VCaP (cell line): ENCODE data around the gene OMD.

Source experiments
- H3K27ac ChIP-seq: fragments of 450-650 bp; 2 replicates; pipeline ENCODE4 v1.5.1; 2017
- CTCF ChIP-seq: fragments of 450-650 bp; conservative IDR thresholded peaks from 2 replicates; pipeline ENCODE4 v1.5.1; 2017; ENCODE audit warnings: mild to moderate bottlenecking, moderate library complexity

OMD gene, protein sequence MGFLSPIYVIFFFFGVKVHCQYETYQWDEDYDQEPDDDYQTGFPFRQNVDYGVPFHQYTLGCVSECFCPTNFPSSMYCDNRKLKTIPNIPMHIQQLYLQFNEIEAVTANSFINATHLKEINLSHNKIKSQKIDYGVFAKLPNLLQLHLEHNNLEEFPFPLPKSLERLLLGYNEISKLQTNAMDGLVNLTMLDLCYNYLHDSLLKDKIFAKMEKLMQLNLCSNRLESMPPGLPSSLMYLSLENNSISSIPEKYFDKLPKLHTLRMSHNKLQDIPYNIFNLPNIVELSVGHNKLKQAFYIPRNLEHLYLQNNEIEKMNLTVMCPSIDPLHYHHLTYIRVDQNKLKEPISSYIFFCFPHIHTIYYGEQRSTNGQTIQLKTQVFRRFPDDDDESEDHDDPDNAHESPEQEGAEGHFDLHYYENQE

GRCh38 chr9:92424340-92424739 is at the start of gene OMD:
OMD (minus strand) TSS chr9:92424471; CDS start chr9:92417558, 6,913 bp downstream.
- no peak for TF ChIP-seq CTCF
- no peak within 1 kb of the TSS for H3K27ac ChIP-seq

DNA sequence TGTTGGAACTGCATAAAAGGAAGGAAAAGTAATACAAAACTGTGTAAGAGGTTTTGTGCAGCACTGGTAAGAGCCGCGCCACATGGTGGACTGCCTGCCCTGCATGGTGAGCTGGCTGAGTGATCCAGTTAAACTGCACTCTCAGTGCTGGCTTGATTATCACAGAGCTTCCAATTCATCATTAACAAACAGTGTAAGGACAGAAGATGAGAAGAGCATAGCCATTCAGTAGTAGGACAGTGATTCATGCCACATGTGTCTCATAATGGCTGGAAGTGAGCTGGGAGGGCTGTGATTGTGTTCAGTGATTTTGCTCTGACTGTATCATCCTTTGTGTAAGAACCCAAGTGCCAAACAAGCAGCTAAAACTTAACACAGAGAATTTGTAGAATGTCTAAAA is 43.9 kb upstream of the OMD start:
- no peak overlapping the region for H3K27ac ChIP-seq
- TF ChIP-seq CTCF: no peak

GRCh38 chr9:92467511-92467910 is 43.2 kb upstream of the OMD start:
- no peak for TF ChIP-seq CTCF
- no peak overlapping the region for H3K27ac ChIP-seq

DNA sequence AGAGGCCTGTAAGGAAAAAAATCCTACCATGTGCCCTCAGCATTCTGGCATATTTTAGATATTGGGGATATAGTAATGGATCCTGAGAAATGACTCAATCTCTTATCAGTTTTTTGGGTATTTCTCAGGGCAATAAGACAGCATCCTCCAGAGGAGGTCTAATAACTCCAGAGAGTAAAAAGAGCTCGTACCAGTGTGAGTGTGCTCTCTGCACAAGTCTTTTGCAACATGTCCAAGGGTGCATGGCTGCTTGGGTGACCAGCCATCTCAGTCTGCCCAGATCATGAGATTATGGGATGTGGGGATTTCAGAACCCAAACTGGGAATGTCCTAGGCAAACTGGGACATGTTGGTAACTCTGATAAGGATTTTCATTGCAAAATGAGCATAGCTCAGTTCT is 42.8 kb upstream of the OMD start:
- no peak for TF ChIP-seq CTCF
- H3K27ac ChIP-seq: no peak overlapping the region

GRCh38 chr9:92463984-92464383 is 39.7 kb upstream of the OMD start:
- no peak for TF ChIP-seq CTCF
- H3K27ac ChIP-seq: no peak overlapping the region

- no peak for TF ChIP-seq CTCF
- H3K27ac ChIP-seq: no peak overlapping the region
Observed at GRCh38 chr9:92463387-92463786, 39.1 kb upstream of the OMD start.

- no peak for TF ChIP-seq CTCF
- no peak overlapping the region for H3K27ac ChIP-seq
Observed at GRCh38 chr9:92457576-92457975, 33.3 kb upstream of the OMD start.
